ENCODE measurements around the gene LCOR.

- TF ChIP-seq ZNF335 (CRISPR knock-in tag; IDR thresholded peaks at IDR 0.05) (no peak), TBP (CRISPR knock-in tag; IDR thresholded peaks at IDR 0.05) (no peak), YY1 (IDR thresholded peaks at IDR 0.05; ENCODE audit: insufficient read depth, insufficient replicate concordance, low read depth, low read length) (no peak), EP300 (IDR thresholded peaks at IDR 0.05; ENCODE audit: low read depth in 2 of 2, low read length in 2 of 2) (no peak), EP300 (CRISPR knock-in tag; IDR thresholded peaks at IDR 0.05; ENCODE audit: borderline replicate concordance) (no peak), KAT7 (CRISPR knock-in tag; IDR thresholded peaks at IDR 0.05; ENCODE audit: borderline replicate concordance) (no peak), TCF7L2 (IDR thresholded peaks at IDR 0.05; ENCODE audit: low read depth, low read length) (no peak), PLSCR1 (CRISPR knock-in tag; IDR thresholded peaks at IDR 0.05; ENCODE audit: borderline replicate concordance) (no peak), ARNT2 (CRISPR knock-in tag; IDR thresholded peaks at IDR 0.05; ENCODE audit: low read depth) (no peak)
Observed at GRCh38 chr10:96975136-96975535, 143.0 kb downstream of the LCOR start.
